HG03439 (cell line): ENCODE measurements around the gene RPS8.
"Not testable (repeated sequence)": the region's sequence is repeated elsewhere in the genome, so short reads cannot be mapped to it uniquely, and the experiment has no call there.

Experiments used
- ATAC-seq: cut with Tn5 transposase; IDR thresholded peaks from one replicate; pipeline ENCODE4 v1.9.1; 2021; ENCODE audit warnings: mild to moderate bottlenecking, moderate library complexity; ENCODE audit not compliant: unreplicated experiment

Gene RPS8

DNA sequence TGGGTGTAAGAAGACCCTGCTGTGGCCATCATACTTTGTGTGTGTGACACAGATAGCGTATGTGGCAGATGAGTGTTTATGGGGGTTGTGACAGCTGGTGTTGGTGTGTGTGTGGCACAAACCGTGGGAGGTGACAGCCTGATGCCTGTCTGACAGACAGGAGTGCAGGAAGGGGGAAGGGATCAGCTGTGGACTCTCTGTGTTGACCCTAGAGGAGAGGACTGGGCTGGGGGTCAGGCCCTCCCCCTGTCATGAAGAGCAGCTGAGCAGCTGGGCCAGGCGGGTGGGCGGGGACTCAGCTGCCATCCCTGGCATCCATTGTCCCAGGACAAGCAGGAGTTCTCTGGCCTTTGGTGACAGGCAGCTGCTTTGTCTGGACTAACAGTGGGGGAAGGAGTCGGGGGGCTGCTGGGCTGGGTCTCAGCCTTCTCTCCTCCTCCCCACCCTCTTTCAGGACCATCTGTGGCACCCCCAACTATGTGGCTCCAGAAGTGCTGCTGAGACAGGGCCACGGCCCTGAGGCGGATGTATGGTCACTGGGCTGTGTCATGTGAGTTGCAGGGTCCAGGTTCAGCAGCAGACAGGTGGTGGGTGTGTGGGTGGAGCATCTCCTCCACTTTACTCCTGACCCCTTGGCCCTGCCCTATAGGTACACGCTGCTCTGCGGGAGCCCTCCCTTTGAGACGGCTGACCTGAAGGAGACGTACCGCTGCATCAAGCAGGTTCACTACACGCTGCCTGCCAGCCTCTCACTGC is 27.1 kb downstream of the RPS8 start:
- ATAC-seq = no peak

DNA sequence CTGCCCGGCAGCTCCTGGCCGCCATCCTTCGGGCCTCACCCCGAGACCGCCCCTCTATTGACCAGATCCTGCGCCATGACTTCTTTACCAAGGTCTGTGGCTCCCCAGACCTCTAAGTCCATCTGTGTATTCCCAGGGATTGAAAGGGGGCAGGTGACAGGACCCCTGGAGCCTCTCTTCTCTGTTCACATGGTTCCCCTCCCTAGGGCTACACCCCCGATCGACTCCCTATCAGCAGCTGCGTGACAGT is 27.6 kb downstream of the RPS8 start:
- ATAC-seq = no peak

DNA sequence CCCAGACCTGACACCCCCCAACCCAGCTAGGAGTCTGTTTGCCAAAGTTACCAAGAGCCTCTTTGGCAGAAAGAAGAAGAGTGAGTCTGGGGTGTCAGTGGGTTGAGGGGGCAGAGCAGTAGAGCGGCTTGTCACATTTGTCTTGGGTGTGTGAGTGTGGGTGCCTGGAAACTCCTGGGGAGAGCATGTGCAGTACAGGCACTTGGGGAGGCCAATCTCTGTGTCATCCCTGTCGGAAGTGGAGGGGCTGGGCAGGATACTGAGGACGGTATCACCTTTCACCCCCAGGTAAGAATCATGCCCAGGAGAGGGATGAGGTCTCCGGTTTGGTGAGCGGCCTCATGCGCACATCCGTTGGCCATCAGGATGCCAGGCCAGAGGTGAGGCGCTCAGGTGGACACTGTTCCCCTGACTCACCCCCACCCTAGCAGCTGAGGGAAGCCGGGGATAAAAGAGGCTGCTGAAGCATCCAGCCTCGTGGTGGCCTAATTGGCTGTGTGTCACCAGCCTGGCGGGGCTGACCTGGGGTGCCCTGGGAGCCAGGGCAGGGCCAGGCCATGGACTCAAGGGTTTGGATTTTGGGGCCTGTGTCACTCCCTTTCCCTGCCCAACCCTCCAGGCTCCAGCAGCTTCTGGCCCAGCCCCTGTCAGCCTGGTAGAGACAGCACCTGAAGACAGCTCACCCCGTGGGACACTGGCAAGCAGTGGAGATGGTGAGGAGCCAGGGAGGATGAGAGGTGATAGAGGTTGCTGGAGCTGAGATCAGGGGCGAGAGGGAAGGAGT is 28.2 kb downstream of the RPS8 start:
- no peak for ATAC-seq

DNA sequence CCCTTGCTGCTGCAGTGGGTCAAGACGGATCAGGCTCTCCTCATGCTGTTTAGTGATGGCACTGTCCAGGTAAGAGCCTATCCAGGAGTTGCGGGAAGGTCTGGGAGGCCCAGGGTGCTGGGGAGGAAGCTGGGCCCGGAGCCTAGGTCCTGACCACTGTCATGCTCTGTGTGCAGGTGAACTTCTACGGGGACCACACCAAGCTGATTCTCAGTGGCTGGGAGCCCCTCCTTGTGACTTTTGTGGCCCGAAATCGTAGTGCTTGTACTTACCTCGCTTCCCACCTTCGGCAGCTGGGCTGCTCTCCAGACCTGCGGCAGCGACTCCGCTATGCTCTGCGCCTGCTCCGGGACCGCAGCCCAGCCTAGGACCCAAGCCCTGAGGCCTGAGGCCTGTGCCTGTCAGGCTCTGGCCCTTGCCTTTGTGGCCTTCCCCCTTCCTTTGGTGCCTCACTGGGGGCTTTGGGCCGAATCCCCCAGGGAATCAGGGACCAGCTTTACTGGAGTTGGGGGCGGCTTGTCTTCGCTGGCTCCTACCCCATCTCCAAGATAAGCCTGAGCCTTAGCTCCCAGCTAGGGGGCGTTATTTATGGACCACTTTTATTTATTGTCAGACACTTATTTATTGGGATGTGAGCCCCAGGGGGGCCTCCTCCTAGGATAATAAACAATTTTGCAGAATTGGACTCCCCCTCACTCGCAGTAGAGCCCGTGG is 30.1 kb downstream of the RPS8 start:
- no peak for ATAC-seq

DNA sequence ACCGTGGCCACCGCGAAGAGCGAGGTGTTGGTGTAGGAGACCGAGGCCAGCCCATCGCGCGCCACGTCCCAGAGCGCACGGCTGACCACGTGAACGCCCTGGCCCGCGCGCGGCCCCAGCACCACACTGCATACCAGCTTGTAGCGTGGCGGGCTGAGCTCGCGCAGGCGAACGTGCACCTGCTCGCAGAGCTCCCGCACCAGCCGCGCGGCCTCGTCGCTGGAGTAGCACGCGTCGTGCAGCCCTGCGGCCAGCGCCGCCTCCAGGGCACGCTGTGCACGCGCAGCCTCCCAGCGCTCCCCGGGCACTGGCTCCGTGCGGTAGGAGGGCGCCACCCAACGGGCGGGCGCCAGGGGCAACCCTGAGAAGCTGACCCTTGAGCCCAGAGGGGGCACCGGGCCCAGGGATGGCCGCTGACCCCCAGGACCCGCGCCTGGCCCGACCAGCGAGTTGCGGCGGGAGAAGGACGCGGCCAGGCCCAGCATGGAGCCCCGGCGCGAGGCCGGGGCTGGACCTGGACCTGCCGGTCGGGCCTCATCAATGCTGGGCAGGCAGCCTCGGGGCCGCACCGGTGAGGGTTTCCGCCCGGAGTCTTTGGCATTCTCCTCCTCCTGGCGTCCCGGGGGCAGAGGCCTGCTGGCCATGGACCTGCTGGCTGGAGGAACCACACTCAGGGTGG is 30.8 kb downstream of the RPS8 start:
- ATAC-seq = no peak

DNA sequence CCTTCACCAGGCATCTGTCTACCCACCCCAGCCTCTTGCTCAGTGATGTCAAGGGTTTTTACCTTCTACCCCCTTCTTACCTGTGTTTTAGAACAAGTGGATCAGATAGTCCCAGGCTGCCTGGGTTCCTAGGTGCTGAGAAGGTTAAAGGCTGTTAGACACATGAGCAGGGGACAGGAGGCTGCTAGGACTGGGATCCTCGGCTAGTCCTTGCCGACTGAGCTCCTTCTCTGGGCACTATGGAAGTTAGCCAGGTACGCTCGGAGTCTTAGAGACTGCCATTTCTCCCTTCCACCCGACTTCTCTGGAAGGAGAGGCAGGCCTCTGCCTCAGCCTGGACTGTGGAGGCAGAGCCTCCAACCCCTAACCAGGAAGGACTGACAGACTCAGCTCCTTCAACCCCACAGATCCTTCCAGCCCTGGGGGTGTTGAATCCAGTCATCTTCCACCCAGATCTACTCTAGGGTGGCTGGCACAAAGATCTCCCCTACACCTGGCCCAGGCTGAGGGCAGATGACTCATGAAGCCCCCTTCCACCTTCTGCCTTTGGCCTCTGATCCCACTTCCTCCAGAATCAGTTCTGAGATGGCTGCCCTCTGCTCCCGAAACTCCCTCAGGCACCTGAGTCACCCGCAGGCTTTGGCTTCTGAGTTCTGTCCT is 31.5 kb downstream of the RPS8 start, which contains the start of gene DYNLT4:
DYNLT4 (minus strand) TSS at position 648 of the 660 bp plus-strand sequence. CDS start 683 bp downstream, outside the sequence.
- no peak for ATAC-seq

DNA sequence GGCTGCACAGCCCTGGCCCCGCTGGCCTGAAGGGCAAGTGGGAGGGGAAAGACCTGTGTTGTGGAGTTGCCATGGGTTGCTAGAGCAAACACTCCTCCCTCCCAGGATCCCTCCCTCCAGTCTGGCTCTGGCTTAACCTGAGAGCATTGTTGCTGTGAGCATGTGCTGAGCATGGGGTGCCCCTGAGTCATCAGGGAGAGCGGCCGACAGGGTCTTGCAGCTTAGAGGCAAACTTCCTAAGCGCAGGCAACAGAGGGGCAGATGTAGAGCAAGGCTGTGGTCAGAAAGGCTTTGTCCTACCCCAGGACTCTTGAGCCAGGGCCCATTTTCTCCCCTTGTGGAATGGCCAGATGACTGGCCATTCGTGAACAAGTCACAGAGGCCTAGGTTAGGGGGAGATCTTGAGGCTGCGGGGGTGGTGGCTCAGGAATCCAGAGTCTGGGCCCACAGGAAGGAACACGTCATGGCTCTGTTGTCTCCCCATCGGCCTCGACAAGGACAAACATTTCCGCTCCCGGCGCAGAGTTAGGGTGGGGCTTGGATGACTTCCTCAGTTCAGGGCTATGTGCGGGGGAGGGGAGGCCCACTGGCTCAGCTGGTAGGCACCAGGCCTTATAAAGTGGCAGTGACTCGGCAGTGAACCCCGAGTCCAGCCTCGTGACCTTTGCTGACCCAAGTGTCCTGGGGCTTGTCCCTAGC is 32.2 kb downstream of the RPS8 start:
- ATAC-seq = peak; percentile 36

DNA sequence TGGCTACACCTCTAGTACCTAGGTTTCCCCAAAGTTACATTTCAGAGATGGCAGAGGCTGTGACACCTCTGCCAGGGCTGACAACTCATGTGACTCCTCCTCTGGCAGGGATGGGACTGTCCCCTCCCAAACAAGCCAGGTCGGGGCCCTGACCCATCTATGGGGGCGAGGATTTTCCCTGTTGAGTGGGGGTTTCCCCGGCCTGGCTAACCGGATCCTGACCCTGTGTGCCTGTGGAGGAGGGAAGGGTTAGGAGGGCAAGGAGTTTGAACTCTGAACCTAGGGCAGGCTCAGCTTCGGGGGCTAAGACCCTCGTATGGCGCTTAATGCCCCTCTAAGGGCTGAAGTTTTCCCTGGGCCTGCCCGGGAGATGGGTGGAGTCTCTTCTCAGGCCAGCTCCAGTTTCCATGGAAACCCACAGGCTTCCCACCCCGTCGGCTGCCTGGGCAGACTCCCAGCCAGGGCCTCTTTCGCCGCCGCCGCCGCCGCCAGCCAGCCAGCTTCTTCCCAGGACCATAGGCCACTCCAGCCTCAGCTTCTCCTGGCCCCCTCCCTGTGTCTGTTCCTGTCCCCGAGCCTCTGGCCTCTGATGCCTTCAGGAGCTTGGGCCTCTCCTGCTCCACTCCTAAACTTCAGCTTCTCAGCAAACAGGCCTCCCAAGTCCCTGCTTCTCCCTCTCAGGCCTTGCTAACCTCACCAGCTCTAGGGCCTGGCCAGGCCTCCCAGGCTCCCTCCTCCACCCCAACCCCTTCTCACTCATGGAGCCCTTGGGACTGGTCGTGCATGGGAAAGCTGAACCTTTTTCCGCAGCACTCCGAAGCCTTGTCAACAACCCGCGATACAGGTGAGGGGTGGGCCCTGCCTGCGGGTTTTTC is 33.0 kb downstream of the RPS8 start, which contains the start of gene BTBD19:
BTBD19 (plus strand) TSS at position 461 of the 875 bp plus-strand sequence; CDS start at position 759, 298 bp downstream.
- peak; percentile 39 for ATAC-seq

DNA sequence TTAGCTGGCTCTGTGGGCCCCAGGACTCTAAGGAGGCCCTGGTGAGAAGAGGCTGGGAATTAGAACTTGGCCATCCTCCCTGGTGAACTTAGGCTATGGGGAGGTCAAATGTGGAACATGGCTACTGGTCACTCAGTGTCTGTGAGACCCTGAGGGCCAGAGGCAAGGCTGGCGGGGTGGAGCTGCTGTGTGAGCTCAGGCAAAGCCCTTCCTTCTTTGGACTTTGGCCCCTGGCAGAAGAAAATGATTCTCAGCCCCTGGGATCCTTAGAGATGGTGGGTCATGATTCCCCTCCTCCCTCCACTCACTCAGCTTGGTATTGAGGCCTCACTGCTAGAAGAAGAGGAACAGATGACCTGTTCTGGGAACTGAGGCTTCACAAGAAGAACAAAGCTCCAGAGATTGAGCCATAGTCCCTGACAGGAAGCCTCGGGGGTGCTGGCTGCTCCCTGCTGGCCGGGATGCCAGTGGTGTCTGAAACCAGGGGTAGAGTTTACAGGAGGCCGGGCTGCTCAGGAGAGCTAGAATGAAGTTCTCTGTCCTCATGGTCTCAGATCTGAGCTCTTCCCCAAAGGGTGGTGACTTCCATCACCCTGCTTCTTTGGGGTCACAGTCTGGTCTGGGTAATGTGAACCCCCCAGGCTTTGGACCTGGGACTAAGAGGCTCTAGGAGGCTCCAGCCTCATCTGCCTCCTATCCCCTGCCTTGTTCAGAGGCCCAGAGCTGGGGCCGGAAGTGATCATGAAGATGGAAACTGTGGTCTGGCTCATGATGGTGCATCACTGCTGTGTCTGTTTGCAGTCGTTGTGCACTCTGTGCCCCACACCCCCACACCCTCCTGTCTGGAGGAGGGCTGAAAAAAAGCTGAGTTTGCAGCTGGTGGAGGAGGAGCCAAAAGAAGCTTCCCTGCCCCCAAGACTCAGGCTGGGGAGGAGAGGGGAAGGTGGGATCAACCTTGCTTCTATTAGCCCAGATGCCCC is 33.9 kb downstream of the RPS8 start:
- ATAC-seq = peak; percentile 32

DNA sequence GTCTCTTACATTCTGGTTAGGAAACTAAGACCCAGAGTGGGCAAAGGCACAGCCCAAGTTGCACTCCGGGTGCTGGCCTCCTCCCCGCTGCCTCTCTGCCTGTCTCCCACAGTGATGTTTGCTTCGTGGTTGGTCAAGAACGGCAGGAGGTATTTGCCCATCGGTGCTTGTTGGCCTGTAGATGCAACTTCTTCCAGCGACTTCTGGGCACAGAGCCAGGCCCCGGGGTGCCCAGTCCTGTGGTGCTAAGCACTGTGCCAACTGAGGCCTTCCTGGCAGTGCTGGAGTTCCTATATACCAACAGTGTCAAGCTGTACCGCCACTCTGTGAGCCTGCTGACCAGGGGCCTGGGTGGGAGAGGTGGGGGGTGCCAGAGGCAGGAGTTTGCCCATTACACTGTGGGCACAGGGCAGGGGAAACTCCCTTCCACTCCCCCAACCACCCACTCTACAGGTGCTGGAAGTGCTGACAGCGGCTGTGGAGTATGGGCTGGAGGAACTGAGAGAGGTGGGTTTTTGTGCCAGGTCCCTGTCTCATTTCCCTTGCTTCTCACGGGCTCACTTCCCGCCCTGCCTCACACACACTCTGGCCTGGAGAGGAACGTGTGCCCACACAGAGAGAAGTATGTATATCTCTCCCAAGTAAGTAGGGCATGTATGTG is 34.9 kb downstream of the RPS8 start:
- no peak for ATAC-seq

DNA sequence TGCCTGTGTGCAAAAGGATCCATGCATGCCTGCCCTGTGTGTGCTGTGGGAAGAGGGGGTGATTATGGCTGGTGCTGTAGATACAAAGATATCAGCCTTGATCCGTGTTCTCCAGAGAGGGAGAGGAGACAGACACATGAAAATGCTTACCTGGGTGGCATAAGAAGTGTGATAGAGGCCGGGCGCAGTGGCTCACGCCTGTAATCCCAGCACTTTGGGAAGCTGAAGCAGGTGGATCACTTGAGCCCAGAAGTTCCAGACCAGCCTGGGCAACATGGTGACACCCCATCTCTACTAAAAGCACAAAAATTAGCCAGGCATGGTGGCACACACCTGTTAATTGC is 35.4 kb downstream of the RPS8 start:
- ATAC-seq = not testable (repeated sequence)

DNA sequence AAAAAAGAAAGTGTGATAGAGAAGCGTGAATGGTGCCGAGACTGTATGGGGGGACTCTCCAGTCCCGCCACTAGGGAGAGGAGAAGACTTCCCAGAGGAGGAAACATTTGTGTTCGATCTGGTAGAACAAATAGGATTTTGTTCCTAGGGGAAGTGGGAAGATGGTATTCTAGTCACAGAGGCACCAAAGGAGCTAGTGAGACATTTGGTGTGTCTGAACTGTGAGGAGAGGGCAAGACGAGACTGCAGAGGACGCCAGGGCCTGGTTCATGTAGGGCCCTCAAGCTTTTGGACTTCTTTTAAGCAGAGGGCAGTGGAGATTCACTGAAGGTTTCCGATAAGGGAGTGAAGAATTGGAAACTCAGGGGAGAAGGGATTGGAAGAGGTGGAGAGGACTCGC is 35.9 kb downstream of the RPS8 start:
- ATAC-seq = no peak

DNA sequence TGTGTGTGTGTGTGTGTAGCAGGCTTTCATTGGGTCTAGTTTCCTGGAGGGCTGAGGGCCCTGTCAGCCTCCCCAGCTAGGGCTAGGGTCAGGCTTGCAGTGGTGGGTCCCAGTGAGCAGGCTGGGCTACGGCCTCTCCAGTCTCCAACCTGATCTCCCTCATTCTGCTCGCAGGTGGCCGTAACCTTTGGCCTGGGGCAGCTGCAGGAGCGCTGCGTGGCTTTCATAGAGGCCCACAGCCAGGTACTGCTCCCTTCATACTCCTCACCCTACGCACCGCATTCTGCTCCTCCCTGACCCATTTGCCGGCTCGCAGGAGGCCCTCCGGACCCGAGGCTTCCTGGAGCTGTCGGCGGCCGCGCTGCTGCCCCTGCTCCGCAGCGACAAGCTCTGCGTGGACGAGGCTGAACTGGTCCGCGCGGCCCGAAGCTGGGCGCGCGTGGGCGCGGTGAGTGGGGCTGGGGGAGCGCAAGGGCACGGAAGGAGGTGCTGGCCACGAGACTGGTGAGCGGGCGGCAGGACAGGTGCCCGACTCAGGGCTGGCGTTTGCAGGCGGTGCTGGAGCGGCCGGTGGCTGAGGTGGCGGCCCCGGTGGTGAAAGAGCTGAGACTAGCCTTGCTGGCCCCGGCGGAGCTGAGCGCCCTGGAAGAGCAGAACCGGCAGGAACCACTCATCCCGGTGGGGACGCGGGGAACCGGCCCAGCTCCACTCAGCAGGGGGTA is 37.6 kb downstream of the RPS8 start:
- no peak for ATAC-seq

DNA sequence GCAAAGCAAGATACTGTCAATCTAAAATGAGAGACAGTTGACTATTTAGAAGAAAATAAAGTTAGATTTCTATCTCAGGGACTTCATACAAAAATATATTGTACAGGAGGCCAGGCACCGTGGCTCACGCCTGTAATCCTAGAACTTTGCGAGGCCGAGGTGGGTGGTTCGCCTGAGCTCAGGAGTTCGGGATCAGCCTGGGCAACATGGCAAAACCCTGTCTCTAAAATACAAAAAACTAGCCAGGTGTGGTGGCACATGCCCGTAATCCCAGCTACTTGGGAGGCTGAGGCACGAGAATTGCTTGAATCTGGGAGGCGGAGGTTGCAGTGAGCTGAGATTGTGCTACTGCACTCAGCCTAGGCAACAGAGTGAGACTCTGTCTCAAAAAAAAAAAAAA is 40.6 kb downstream of the RPS8 start:
- not testable (repeated sequence) for ATAC-seq

DNA sequence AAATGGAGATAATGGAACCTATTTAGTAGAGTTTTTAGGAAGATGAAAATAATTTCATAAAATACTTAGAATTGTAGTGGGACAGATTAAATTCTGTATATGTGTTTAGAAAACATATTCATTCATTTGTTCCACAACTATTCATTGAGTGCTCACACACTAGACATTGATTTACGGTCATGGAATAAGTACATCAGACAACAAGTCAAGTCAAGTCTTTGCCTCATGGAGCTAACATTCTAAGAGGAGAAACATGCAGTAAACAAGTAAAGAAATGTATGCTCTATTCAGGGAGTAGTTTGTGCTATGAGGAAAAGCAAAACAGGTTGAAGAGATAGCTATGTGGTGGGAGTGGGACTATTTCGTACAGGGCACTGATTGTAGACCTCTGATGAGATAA is 42.0 kb downstream of the RPS8 start:
- no peak for ATAC-seq

DNA sequence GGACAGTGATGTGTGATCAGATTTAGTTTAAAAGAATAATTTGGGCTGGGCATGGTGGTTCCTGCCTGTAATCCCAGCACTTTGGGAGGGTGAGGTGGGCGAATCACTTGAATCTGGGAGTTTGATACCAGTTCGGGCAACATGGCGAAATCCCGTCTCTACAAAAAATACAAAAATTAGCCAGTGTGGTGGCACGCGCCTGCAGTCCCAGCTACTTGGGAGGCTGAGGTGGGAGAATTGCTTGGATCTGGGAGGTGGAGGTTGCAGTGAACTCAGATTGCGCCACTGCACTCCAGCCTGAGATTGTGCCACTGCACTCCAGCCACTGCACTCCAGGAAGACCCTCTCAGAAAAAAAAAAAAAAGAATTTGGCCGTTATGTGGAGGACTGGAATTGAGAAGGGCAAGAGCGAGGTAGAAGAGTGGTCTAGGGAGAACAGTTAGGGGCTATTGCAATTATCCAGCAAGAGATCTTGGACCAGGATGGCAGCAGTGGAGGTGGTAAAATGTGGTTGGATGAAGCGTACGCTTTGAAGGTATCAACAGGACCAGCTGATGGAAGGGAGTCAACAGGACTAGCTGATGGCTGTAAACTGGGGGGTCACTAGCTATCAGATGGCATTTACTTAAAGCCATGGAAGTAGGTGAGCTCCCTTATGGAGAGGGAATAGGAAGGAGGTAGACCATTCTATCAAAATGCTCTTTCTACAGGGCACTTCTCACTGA is 42.6 kb downstream of the RPS8 start:
- ATAC-seq = no peak
